ENCODE data around the gene GSX1. TPM values are rescaled to one million over a fixed set of nuclear protein-coding genes. Genes with fewer than 3 reads are reported as not detected.

Gene GSX1
- total and polyA plus RNA-seq, 2 donors (not counting 3 experiments of a cell fraction or from before 2014, with no cell fraction given) = not detected

- Histone ChIP-seq H3K36me3 (ENCODE audit: control insufficient read depth in 2 of 2, extremely low read depth in 1 of 2, insufficient read depth in 2 of 2, low read length in 2 of 2) (no peaks in the 10 kb centered on the region), H3K4me3 (replicated peaks in 1 of 3; ENCODE audit: insufficient read depth in 1 of 3, low read depth in 1 of 3, low read length in 3 of 3) (no peak overlapping the region), H3K9me3 (replicated peaks; ENCODE audit: control insufficient read depth, insufficient read depth, low read length) (no peaks in the 10 kb centered on the region), H3K4me1 (ENCODE audit: control insufficient read depth, extremely low read depth, insufficient read depth, low read length) (no peaks in the 10 kb centered on the region), H3K27me3 (ENCODE audit: control insufficient read depth in 2 of 2, insufficient read depth in 2 of 2, low read length in 2 of 2) (peaks cover 17 to 27% of the 10 kb centered on the region in 2 experiments), H3K9me1 (replicated peaks; ENCODE audit: control insufficient read depth, extremely low read depth, insufficient read depth, low read length) (no peaks in the 10 kb centered on the region), H4K20me1 (replicated peaks; ENCODE audit: control insufficient read depth, extremely low read depth, insufficient read depth, low read length) (no peaks in the 10 kb centered on the region), H3K79me2 (ENCODE audit: control insufficient read depth, insufficient read depth, low read length) (no peaks in the 10 kb centered on the region), H2AFZ (ENCODE audit: low read depth, low read length) (no peak overlapping the region), H3K9ac (replicated peaks; ENCODE audit: extremely low read depth, insufficient read depth, low read length) (no peak overlapping the region), H3K27ac (ENCODE audit: insufficient read depth, low read depth, low read length) (no peak overlapping the region), H3K4me2 (ENCODE audit: insufficient read depth, low read length) (no peak overlapping the region)
- ChIA-PET POLR2A (no interaction called here), CTCF (interaction anchor here (1.0 to 2.1 kb wide), 5 partner anchors 11 to 251 kb away, joined by 3 to 11 read pairs (median 4); no protein-coding TSS in a partner anchor)
- intact Hi-C loops (cut with micrococcal nuclease) (no loop called here), dilution Hi-C loops (cut with MboI; ENCODE audit: extremely low pct_ligation_motif_present, low sequenced_read_pairs) (no loop called here)
- peak; percentile 7 for DNase-seq (ENCODE audit: low read depth, low spot score)
- FAIRE-seq = no peak
- no TSS peak for BruUV-seq (replicated peaks)
- peak in 1 of 2 donors; percentile 16 for TF ChIP-seq CTCF (IDR thresholded peaks at IDR 0.05; ENCODE audit: extremely low read depth in 1 of 2, insufficient read depth in 1 of 2, low read depth in 1 of 2, low read length in 2 of 2)
- no peak for TF ChIP-seq POLR2AphosphoS5 (IDR thresholded peaks at IDR 0.05; ENCODE audit: insufficient read depth, low read depth, low read length)
Observed at GRCh38 chr13:27783111-27783510, 9.2 kb upstream of the GSX1 start.

GRCh38 chr13:27788271-27788670, 4.0 kb upstream of the GSX1 start:
- ChIA-PET CTCF (interaction anchor here (1.4 kb wide), 1 partner anchor 17 kb away, joined by 4 read pairs; no protein-coding TSS in a partner anchor), POLR2A (no interaction called here)
- BruUV-seq (replicated peaks) = no TSS peak
- Histone ChIP-seq H3K4me3 (replicated peaks in 1 of 3; ENCODE audit: insufficient read depth in 1 of 3, low read depth in 1 of 3, low read length in 3 of 3) (no peak overlapping the region), H3K79me2 (ENCODE audit: control insufficient read depth, insufficient read depth, low read length) (no peaks in the 10 kb centered on the region), H3K9me1 (replicated peaks; ENCODE audit: control insufficient read depth, extremely low read depth, insufficient read depth, low read length) (no peaks in the 10 kb centered on the region), H3K36me3 (ENCODE audit: control insufficient read depth in 2 of 2, extremely low read depth in 1 of 2, insufficient read depth in 2 of 2, low read length in 2 of 2) (no peaks in the 10 kb centered on the region), H3K4me2 (ENCODE audit: insufficient read depth, low read length) (no peak overlapping the region), H3K9ac (replicated peaks; ENCODE audit: extremely low read depth, insufficient read depth, low read length) (no peak overlapping the region), H3K27me3 (ENCODE audit: control insufficient read depth in 2 of 2, insufficient read depth in 2 of 2, low read length in 2 of 2) (peaks cover 47 to 53% of the 10 kb centered on the region in 2 experiments), H3K27ac (ENCODE audit: insufficient read depth, low read depth, low read length) (no peak overlapping the region), H4K20me1 (replicated peaks; ENCODE audit: control insufficient read depth, extremely low read depth, insufficient read depth, low read length) (no peaks in the 10 kb centered on the region), H2AFZ (ENCODE audit: low read depth, low read length) (no peak overlapping the region), H3K4me1 (ENCODE audit: control insufficient read depth, extremely low read depth, insufficient read depth, low read length) (no peaks in the 10 kb centered on the region), H3K9me3 (replicated peaks; ENCODE audit: control insufficient read depth, insufficient read depth, low read length) (no peaks in the 10 kb centered on the region)
- DNase-seq (ENCODE audit: low read depth, low spot score) (no peak), FAIRE-seq (no peak)
- intact Hi-C loops (cut with micrococcal nuclease) (no loop called here), dilution Hi-C loops (cut with MboI; ENCODE audit: extremely low pct_ligation_motif_present, low sequenced_read_pairs) (no loop called here)
- TF ChIP-seq CTCF (IDR thresholded peaks at IDR 0.05; ENCODE audit: extremely low read depth in 1 of 2, insufficient read depth in 1 of 2, low read depth in 1 of 2, low read length in 2 of 2) = no peak
- no peak for TF ChIP-seq MYC (IDR thresholded peaks at IDR 0.05; ENCODE audit: low read depth, low read length)
- TF ChIP-seq POLR2AphosphoS5 (IDR thresholded peaks at IDR 0.05; ENCODE audit: insufficient read depth, low read depth, low read length) = no peak
- TF ChIP-seq JUN (IDR thresholded peaks at IDR 0.05; ENCODE audit: borderline replicate concordance, insufficient read depth, insufficient read length, low read depth) = no peak
- no peak for TF ChIP-seq MAX (IDR thresholded peaks at IDR 0.05; ENCODE audit: insufficient read depth, insufficient read length)
- no peak for TF ChIP-seq GATA2 (IDR thresholded peaks at IDR 0.05; ENCODE audit: insufficient read depth, insufficient read length, low read depth, low read length)
- TF ChIP-seq FOS (IDR thresholded peaks at IDR 0.05; ENCODE audit: borderline replicate concordance, insufficient read depth, low read length) = no peak
- TF ChIP-seq EZH2 (IDR thresholded peaks at IDR 0.05; ENCODE audit: borderline replicate concordance, low read depth, low read length, severe bottlenecking) = no peak
- TF ChIP-seq POLR2A (IDR thresholded peaks at IDR 0.05; ENCODE audit: low read depth, low read length) = no peak

Measured in endothelial cell of umbilical vein (primary cell).